GM13976 (cell line): Measurements from ENCODE around the gene RABGGTA.
A peak's percentile ranks its signal among the peaks of the same experiment; 100 is the strongest.

ENCODE experiments used
- DNase-seq: peaks from one replicate; pipeline ENCODE4 v3.0.0; 2012; ENCODE audit warnings: low spot score
- in situ Hi-C: fragments of 300-500 bp; cut with MboI; formaldehyde crosslinking; loops from one replicate; pipeline ENCODE4 v1.12.0; 2022; ENCODE audit warnings: low sequenced_read_pairs, mixed read lengths, inconsistent platforms; ENCODE audit not compliant: unreplicated experiment
- TF ChIP-seq, protein P1 (sequence below): IDR thresholded peaks from 2 replicates; pipeline ENCODE4 v1.5.1; 2012; ENCODE audit warnings: borderline replicate concordance, mild to moderate bottlenecking; ENCODE audit not compliant: insufficient read depth; ENCODE audit errors: extremely low read depth, missing control alignments, control extremely low read depth

RABGGTA gene

DNA sequence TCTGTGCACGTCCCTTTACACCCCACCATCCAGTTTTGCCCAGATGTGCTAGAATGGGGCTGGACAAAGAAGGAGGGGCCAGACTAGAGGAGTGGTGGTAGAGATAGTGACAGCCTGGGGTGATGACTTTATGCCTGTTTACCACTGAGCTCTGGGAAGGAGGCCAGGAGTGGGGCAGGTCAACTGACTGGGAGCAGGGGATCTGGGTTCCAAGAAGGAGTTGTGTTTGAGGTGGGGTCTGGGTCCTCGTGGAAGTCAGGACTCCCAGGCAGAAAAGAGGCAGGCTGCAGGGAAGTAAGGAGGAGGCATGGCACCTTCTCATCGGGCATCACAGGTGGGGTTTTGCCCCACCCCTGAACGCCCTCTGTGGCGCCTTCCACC is 38.9 kb upstream of the RABGGTA start:
- DNase-seq = no peak
- in situ Hi-C loops = no loop called here
- TF ChIP-seq, protein P1, sequence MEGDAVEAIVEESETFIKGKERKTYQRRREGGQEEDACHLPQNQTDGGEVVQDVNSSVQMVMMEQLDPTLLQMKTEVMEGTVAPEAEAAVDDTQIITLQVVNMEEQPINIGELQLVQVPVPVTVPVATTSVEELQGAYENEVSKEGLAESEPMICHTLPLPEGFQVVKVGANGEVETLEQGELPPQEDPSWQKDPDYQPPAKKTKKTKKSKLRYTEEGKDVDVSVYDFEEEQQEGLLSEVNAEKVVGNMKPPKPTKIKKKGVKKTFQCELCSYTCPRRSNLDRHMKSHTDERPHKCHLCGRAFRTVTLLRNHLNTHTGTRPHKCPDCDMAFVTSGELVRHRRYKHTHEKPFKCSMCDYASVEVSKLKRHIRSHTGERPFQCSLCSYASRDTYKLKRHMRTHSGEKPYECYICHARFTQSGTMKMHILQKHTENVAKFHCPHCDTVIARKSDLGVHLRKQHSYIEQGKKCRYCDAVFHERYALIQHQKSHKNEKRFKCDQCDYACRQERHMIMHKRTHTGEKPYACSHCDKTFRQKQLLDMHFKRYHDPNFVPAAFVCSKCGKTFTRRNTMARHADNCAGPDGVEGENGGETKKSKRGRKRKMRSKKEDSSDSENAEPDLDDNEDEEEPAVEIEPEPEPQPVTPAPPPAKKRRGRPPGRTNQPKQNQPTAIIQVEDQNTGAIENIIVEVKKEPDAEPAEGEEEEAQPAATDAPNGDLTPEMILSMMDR = no peak

GRCh38 chr14:24309538-24310264 is 38.3 kb upstream of the RABGGTA start, which contains the start of gene LTB4R2:
Gene LTB4R2 (plus strand): TSS chr14:24310140. CDS start chr14:24310665, 525 bp downstream.
- TF ChIP-seq, protein P1 = no peak
- no peak for DNase-seq
- in situ Hi-C loops = no loop called here

DNA sequence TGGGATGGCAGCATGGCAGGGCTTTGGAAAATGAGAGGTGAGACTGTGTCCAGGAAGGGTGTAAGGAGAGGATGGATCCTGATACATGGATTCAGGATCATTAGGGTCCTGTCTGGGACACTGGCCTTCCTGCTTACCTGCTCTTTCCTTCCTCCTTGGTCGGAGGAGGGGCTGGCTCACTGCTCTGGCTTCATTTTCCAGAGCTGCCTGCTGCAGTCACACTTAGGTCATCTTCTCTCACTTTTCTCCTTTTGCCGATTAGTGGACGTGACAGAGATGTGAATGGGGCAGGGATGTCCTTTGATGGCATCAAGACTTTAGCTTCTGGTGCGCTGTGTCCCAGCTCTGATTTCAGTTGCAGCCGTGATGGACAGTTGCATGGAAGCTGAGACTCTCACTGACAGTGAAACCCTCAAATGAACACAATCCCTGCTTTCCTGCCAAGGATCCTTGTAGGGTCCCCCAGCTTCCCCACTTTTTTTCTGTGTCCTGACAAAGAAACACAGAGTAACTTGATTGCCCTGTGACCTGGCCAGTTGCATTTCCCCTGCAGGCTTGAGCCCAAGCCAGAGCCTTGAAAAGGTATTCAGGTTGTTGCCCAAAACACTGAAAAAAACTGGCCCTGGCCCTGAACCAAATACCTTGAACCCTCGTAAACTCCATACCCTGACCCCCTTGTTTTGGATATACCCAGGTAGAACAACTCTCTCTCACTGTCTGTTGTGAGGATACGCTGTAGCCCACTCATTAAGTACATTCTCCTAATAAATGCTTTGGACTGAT is 37.1 kb upstream of the RABGGTA start:
- TF ChIP-seq, protein P1 = no peak
- DNase-seq = no peak
- in situ Hi-C loops = no loop called here

- TF ChIP-seq, protein P1 = peak; percentile 91
- in situ Hi-C loops = no loop called here
- DNase-seq = peak; percentile 76
Observed at GRCh38 chr14:24307575-24308341, 36.4 kb upstream of the RABGGTA start, which contains the start of gene CIDEB. Gene CIDEB (minus strand): TSS chr14:24307977. CDS start chr14:24307858, 119 bp downstream.

DNA sequence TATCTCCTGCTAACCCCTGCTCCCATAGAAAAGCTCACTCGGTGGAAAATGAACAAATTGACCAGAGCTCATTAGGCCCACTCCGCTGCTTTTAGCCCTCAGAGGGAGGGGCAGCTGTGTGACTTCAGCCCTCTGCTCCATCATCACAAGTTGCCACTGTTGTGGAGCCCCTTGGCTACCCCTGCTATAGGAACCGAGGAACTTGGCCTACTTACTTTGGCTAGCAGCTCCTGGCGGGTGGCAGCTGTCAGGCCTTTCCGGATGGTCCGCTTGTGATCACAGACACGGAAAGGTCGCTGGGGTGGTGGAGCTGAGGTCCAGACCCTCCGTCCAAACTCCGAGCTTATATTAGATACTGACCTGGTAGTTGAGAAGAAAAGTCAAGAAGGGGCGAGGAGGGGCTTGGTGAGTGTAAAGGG is 35.8 kb upstream of the RABGGTA start:
- TF ChIP-seq, protein P1 = no peak
- in situ Hi-C loops = no loop called here
- no peak for DNase-seq

- TF ChIP-seq, protein P1 = no peak
- no peak for DNase-seq
- in situ Hi-C loops = no loop called here
Observed at GRCh38 chr14:24304019-24304387, 32.6 kb upstream of the RABGGTA start.
